BE2C (cell line): ENCODE results near the gene SHH.

Source experiments
- DNase-seq: peaks from one replicate; pipeline ENCODE4 v3.0.0-alpha.2; 2020
- H3K27me3 ChIP-seq: fragments of 250-450 bp; sonication (Bioruptor Pico); 2 replicates; pipeline ENCODE4 v1.5.1; 2020; ENCODE audit warnings: mild to moderate bottlenecking
- H3K36me3 ChIP-seq: fragments of 250-450 bp; sonication (Bioruptor Pico); 2 replicates; pipeline ENCODE4 v1.5.1; 2020; ENCODE audit warnings: mild to moderate bottlenecking
- H3K4me1 ChIP-seq: fragments of 250-450 bp; sonication (Bioruptor Pico); 2 replicates; pipeline ENCODE4 v1.5.1; 2020
- H3K4me3 ChIP-seq: 2 replicates; pipeline ENCODE4 v1.5.1; 2011; ENCODE audit warnings: low read depth, low read length
- H3K9me3 ChIP-seq: fragments of 250-450 bp; sonication (Bioruptor Pico); 2 replicates; pipeline ENCODE4 v1.5.1; 2020
- CTCF ChIP-seq: IDR thresholded peaks from 2 replicates; pipeline ENCODE4 v1.5.1; 2012; ENCODE audit warnings: mild to moderate bottlenecking, low read depth, low read length

SHH gene

DNA sequence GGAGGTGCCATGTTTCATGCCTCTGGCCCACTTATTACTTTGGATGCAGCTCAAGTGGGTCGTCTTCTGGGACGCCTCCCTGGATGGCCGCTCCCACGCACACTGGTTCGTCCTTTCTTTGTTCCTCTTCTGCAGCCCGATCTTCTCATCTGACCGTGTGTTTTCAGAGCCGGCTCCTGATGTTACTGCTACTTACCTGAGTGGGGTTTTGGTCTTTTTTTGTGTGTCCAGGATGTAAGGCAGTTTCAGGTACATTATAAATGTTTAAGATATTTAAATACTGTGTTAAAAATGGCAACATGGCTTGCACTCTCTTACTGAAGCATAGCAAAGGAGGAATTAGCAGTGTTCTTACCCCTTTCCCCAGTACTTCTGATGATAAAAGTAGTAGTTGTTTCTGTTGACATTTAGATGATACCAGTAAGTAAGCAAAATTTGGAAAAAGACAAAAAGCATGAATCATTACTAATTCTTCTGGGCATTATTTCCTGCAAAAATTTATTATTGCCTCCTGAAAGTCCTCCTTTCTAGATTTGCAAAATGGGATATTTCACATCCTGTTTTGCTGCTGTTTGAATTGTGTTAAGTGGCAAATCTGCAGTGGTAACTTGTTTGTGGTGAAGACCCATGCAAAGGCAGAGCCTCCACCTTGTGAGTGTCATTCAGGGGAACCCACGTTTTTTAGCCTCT is 59.4 kb downstream of the SHH start:
- Histone ChIP-seq H3K4me3 (no peak overlapping the region), H3K27me3 (no peaks in the 10 kb centered on the region), H3K4me1 (no peaks in the 10 kb centered on the region; the same call in 1 of the 2 replicates), H3K9me3 (no peaks in the 10 kb centered on the region), H3K36me3 (peaks cover 6% of the 10 kb centered on the region)
- no peak for TF ChIP-seq CTCF
- no peak for DNase-seq

DNA sequence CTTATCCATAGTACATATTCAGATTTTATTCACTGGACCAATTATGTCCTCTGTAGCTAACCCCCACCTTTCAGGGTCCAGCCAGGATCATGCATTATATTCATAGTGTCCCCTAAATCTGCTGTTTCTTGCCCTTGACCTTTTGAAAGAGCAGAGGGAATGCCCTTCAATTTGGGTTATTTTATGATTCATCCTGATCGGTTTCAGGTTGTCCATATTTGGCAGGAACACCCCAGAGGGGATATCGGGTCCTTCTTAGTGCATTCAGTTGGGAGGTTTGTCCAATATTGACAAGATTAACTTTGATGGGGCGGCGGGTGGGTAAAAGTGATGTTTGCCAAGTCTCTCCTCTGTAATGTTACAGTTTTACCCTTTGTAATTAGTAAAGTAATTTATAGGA is 60.9 kb downstream of the SHH start:
- no peak for TF ChIP-seq CTCF
- no peak for DNase-seq
- Histone ChIP-seq H3K27me3 (no peaks in the 10 kb centered on the region), H3K9me3 (no peaks in the 10 kb centered on the region), H3K4me3 (no peak overlapping the region), H3K36me3 (peaks cover 6% of the 10 kb centered on the region), H3K4me1 (no peaks in the 10 kb centered on the region; the same call in 1 of the 2 replicates)

GRCh38 chr7:155750255-155751125 is 61.8 kb downstream of the SHH start:
- Histone ChIP-seq H3K27me3 (no peaks in the 10 kb centered on the region), H3K4me3 (no peak overlapping the region), H3K36me3 (peaks cover 15% of the 10 kb centered on the region), H3K9me3 (no peaks in the 10 kb centered on the region), H3K4me1 (no peaks in the 10 kb centered on the region; the same call in 1 of the 2 replicates)
- no peak for TF ChIP-seq CTCF
- no peak for DNase-seq
